SU-DHL-6 (cell line): ENCODE measurements around the gene ANO7.

ENCODE experiments used
- H2AFZ ChIP-seq: fragments of 200-600 bp; sonication (generic); 2 replicates; pipeline ENCODE4 v1.6.1; 2014; ENCODE audit warnings: low read depth, mild to moderate bottlenecking, moderate library complexity, mixed read lengths, antibody characterized with exemption, low read length; ENCODE audit not compliant: severe bottlenecking
- H3F3A ChIP-seq: fragments of 200-600 bp; shearing (Covaris generic); 2 replicates; pipeline ENCODE4 v1.6.0; 2016; ENCODE audit warnings: antibody characterized with exemption, mild to moderate bottlenecking; ENCODE audit not compliant: insufficient read depth
- H3K27ac ChIP-seq: fragments of 200-600 bp; sonication (generic); 2 replicates; pipeline ENCODE4 v1.5.1; 2016; ENCODE audit warnings: low read depth, mild to moderate bottlenecking, low read length, moderate library complexity, mixed read lengths
- H3K27me3 ChIP-seq: fragments of 200-600 bp; sonication (generic), shearing (Covaris generic); 2 replicates; pipeline ENCODE4 v1.6.0; 2014; ENCODE audit warnings: mild to moderate bottlenecking, low read length
- H3K36me3 ChIP-seq: fragments of 200-600 bp; sonication (generic); 2 replicates; pipeline ENCODE4 v1.6.1; 2014; ENCODE audit warnings: mild to moderate bottlenecking, low read length, mixed read lengths
- H3K4me2 ChIP-seq: fragments of 300-600, 200-600 bp; shearing (Covaris generic), sonication (generic); 2 replicates; pipeline ENCODE4 v1.6.0; 2014; ENCODE audit warnings: low read length, low read depth, mild to moderate bottlenecking; ENCODE audit not compliant: poor library complexity, severe bottlenecking
- H3K4me3 ChIP-seq: fragments of 200-600 bp; sonication (generic); 2 replicates; pipeline ENCODE4 v1.5.1; 2014; ENCODE audit warnings: antibody characterized with exemption, low read length, mild to moderate bottlenecking, mixed read lengths; ENCODE audit not compliant: insufficient read depth, poor library complexity, severe bottlenecking
- H3K79me2 ChIP-seq: fragments of 200-600 bp; sonication (generic); 2 replicates; pipeline ENCODE4 v1.6.1; 2014; ENCODE audit warnings: mild to moderate bottlenecking, low read length, moderate library complexity; ENCODE audit not compliant: insufficient read depth
- H3K9ac ChIP-seq: fragments of 200-600 bp; sonication (generic); 2 replicates; pipeline ENCODE4 v1.7.0; 2014; ENCODE audit warnings: mild to moderate bottlenecking, low read length
- H3K9me2 ChIP-seq: fragments of 200-600 bp; sonication (generic); replicated peaks from 2 replicates; pipeline ENCODE4 v1.6.1; 2014; ENCODE audit warnings: low read length; ENCODE audit not compliant: insufficient read depth
- H3K9me3 ChIP-seq: fragments of 200-600 bp; sonication (generic); 2 replicates; pipeline ENCODE4 v1.6.1; 2014; ENCODE audit warnings: low read length, mixed read lengths; ENCODE audit not compliant: insufficient read depth
- H4K20me1 ChIP-seq: fragments of 200-600 bp; sonication (generic); 2 replicates; pipeline ENCODE4 v1.6.1; 2014; ENCODE audit warnings: low read depth, mild to moderate bottlenecking, antibody characterized with exemption, low read length, moderate library complexity, mixed read lengths
- EZH2phosphoT487 ChIP-seq: fragments of 200-600 bp; sonication (generic), shearing (Covaris generic); conservative IDR thresholded peaks from 2 replicates; pipeline ENCODE4 v1.6.1; 2018; ENCODE audit warnings: mild to moderate bottlenecking, antibody characterized with exemption, low read length, moderate library complexity, mixed read lengths
- TF ChIP-seq, protein P1 (sequence below): fragments of 200-600 bp; sonication (generic); IDR thresholded peaks from one replicate; pipeline ENCODE4 v1.5.1; 2017; ENCODE audit warnings: antibody characterized with exemption, mild to moderate bottlenecking, low read length, moderate library complexity; ENCODE audit not compliant: insufficient read depth, poor library complexity, severe bottlenecking

Gene ANO7

GRCh38 chr2:241146286-241146685, 42.2 kb upstream of the ANO7 start:
- H3K9ac ChIP-seq: no peak overlapping the region
- H3K9me2 ChIP-seq: no peaks in the 10 kb centered on the region
- no peaks in the 10 kb centered on the region for H3K36me3 ChIP-seq
- no peak overlapping the region for H3K27ac ChIP-seq
- no peak overlapping the region for H2AFZ ChIP-seq
- H3K4me2 ChIP-seq: peak overlapping the region; percentile 16
- H4K20me1 ChIP-seq: peaks cover 4% of the 10 kb centered on the region; the same call in 1 of the 2 replicates
- H3K79me2 ChIP-seq: peaks cover 31% of the 10 kb centered on the region
- H3K27me3 ChIP-seq: no peaks in the 10 kb centered on the region
- H3K9me3 ChIP-seq: no peaks in the 10 kb centered on the region
- TF ChIP-seq, protein P1, sequence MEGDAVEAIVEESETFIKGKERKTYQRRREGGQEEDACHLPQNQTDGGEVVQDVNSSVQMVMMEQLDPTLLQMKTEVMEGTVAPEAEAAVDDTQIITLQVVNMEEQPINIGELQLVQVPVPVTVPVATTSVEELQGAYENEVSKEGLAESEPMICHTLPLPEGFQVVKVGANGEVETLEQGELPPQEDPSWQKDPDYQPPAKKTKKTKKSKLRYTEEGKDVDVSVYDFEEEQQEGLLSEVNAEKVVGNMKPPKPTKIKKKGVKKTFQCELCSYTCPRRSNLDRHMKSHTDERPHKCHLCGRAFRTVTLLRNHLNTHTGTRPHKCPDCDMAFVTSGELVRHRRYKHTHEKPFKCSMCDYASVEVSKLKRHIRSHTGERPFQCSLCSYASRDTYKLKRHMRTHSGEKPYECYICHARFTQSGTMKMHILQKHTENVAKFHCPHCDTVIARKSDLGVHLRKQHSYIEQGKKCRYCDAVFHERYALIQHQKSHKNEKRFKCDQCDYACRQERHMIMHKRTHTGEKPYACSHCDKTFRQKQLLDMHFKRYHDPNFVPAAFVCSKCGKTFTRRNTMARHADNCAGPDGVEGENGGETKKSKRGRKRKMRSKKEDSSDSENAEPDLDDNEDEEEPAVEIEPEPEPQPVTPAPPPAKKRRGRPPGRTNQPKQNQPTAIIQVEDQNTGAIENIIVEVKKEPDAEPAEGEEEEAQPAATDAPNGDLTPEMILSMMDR: no peak
- no peak for TF ChIP-seq EZH2phosphoT487
- H3K4me3 ChIP-seq: no peak overlapping the region
- 0 out of 2 replicates have a peak, but pooled peaks cover 6% of the 10 kb centered on the region for H3F3A ChIP-seq

GRCh38 chr2:241147336-241147735, 41.1 kb upstream of the ANO7 start:
- no peaks in the 10 kb centered on the region for H3K9me2 ChIP-seq
- H3K36me3 ChIP-seq: no peaks in the 10 kb centered on the region
- H3K4me3 ChIP-seq: no peak overlapping the region
- no peak overlapping the region for H3K27ac ChIP-seq
- H3K4me2 ChIP-seq: peak overlapping the region; percentile 16
- peaks cover 4% of the 10 kb centered on the region; the same call in 1 of the 2 replicates for H4K20me1 ChIP-seq
- peaks cover 42% of the 10 kb centered on the region for H3K79me2 ChIP-seq
- H3K9ac ChIP-seq: no peak overlapping the region
- H3K27me3 ChIP-seq: no peaks in the 10 kb centered on the region
- no peak overlapping the region for H2AFZ ChIP-seq
- TF ChIP-seq, protein P1: no peak
- TF ChIP-seq EZH2phosphoT487: no peak
- H3F3A ChIP-seq: 0 out of 2 replicates have a peak, but pooled peaks cover 6% of the 10 kb centered on the region
- no peaks in the 10 kb centered on the region for H3K9me3 ChIP-seq

DNA sequence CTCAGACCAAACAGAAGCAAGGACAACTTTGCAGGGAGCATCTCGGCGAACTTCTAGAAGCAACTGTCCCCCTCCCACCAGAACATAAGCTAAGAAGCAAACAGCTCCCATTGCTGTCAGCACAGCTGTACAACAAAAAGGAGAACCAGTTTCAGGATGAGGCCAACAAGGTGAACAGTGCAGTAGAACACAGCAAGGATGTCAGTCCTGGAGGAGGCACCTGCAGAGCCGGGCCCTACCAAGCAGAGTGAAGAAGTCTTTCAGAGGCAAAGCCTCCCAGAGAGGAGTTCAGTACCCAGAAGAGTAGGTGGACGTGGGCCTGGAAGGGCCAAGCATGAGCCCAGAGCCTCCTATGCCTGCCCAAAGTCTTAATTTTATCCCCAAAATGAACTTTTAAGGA, 40.2 kb upstream of the ANO7 start:
- Histone ChIP-seq H3K27ac (no peak overlapping the region), H3K36me3 (no peaks in the 10 kb centered on the region), H4K20me1 (peaks cover 4% of the 10 kb centered on the region; the same call in 1 of the 2 replicates), H3F3A (0 out of 2 replicates have a peak, but pooled peaks cover 6% of the 10 kb centered on the region), H3K4me3 (peak overlapping the region; percentile 64), H3K9me3 (no peaks in the 10 kb centered on the region), H3K4me2 (peak overlapping the region; percentile 66), H2AFZ (no peak overlapping the region), H3K9ac (peak overlapping the region; percentile 87), H3K9me2 (no peaks in the 10 kb centered on the region), H3K27me3 (no peaks in the 10 kb centered on the region), H3K79me2 (peaks cover 47% of the 10 kb centered on the region)
- TF ChIP-seq EZH2phosphoT487: no peak
- TF ChIP-seq, protein P1: no peak
